ENCODE measurements around the gene SLC6A4. TPM values are rescaled to one million over a fixed set of nuclear protein-coding genes. Genes with fewer than 3 reads are reported as not detected.
"Not testable (repeated sequence)": the region's sequence is repeated elsewhere in the genome, so short reads cannot be mapped to it uniquely, and the experiment has no call there.

The SLC6A4 gene
- total RNA-seq, 1 experiment from 2014 or later, result not detected

GRCh38 chr17:30238387-30239088 lies 3.0 kb upstream of the SLC6A4 start:
- no peak for DNase-seq (ENCODE audit: low read depth)

GRCh38 chr17:30238003-30238344 lies 2.5 kb upstream of the SLC6A4 start:
- no peak for DNase-seq (ENCODE audit: low read depth)

GRCh38 chr17:30237296-30238002 lies 2.0 kb upstream of the SLC6A4 start:
- no peak for DNase-seq (ENCODE audit: low read depth)

- peak; percentile 57 for DNase-seq (ENCODE audit: low read depth)
Measured at GRCh38 chr17:30236766-30237165, 1.3 kb upstream of the SLC6A4 start.

- no peak for DNase-seq (ENCODE audit: low read depth)
Measured at GRCh38 chr17:30236297-30236624, 764 bp upstream of the SLC6A4 start.

GRCh38 chr17:30234964-30235363 lies 533 bp downstream of the SLC6A4 start:
- DNase-seq (ENCODE audit: low read depth), result no peak

GRCh38 chr17:30234296-30234695 lies 1.2 kb downstream of the SLC6A4 start:
- DNase-seq (ENCODE audit: low read depth), result no peak

- no peak for DNase-seq (ENCODE audit: low read depth)
Measured at GRCh38 chr17:30232824-30233427, 2.6 kb downstream of the SLC6A4 start.

- DNase-seq (ENCODE audit: low read depth), result no peak
Measured at GRCh38 chr17:30232015-30232823, 3.3 kb downstream of the SLC6A4 start.

GRCh38 chr17:30230596-30231125 lies 4.8 kb downstream of the SLC6A4 start:
- no peak for DNase-seq (ENCODE audit: low read depth)

- DNase-seq (ENCODE audit: low read depth), result not testable (repeated sequence)
Measured at GRCh38 chr17:30230009-30230408, 5.5 kb downstream of the SLC6A4 start.

- no peak for DNase-seq (ENCODE audit: low read depth)
Measured at GRCh38 chr17:30229012-30229411, 6.5 kb downstream of the SLC6A4 start.

- DNase-seq (ENCODE audit: low read depth), result no peak
Measured at GRCh38 chr17:30228011-30228410, 7.5 kb downstream of the SLC6A4 start.

- DNase-seq (ENCODE audit: low read depth), result no peak
Measured at GRCh38 chr17:30226878-30227277, 8.6 kb downstream of the SLC6A4 start.

- no peak for DNase-seq (ENCODE audit: low read depth)
Measured at GRCh38 chr17:30225919-30226553, 9.5 kb downstream of the SLC6A4 start.

GRCh38 chr17:30225112-30225511 lies 10.4 kb downstream of the SLC6A4 start:
- no peak for DNase-seq (ENCODE audit: low read depth)

- no peak for DNase-seq (ENCODE audit: low read depth)
Measured at GRCh38 chr17:30224419-30224960, 11.0 kb downstream of the SLC6A4 start.

GRCh38 chr17:30222721-30223175 lies 12.7 kb downstream of the SLC6A4 start:
- DNase-seq (ENCODE audit: low read depth), result no peak

GRCh38 chr17:30222251-30222650 lies 13.2 kb downstream of the SLC6A4 start:
- no peak for DNase-seq (ENCODE audit: low read depth)

- no peak for DNase-seq (ENCODE audit: low read depth)
Measured at GRCh38 chr17:30221346-30221745, 14.2 kb downstream of the SLC6A4 start.

- no peak for DNase-seq (ENCODE audit: low read depth)
Measured at GRCh38 chr17:30220414-30220813, 15.1 kb downstream of the SLC6A4 start.
